MM.1S (cell line): Measurements from ENCODE around the gene OTUD4.

Experiments used
- DNase-seq: peaks from one replicate; pipeline ENCODE4 v3.0.0-alpha.2; 2015
- H2AFZ ChIP-seq: fragments of 300-600 bp; sonication (generic); 2 replicates; pipeline ENCODE4 v1.6.0; 2016; ENCODE audit warnings: antibody characterized with exemption, low read length
- H3F3A ChIP-seq: fragments of 300-600 bp; sonication (generic); 2 replicates; pipeline ENCODE4 v1.6.1; 2016; ENCODE audit warnings: mild to moderate bottlenecking, antibody characterized with exemption, low read length, moderate library complexity, mixed read lengths; ENCODE audit not compliant: insufficient read depth
- H3K27ac ChIP-seq: fragments of 300-600 bp; sonication (generic); 2 replicates; pipeline ENCODE4 v1.5.1; 2016; ENCODE audit warnings: mild to moderate bottlenecking, low read length
- H3K27me3 ChIP-seq: fragments of 300-600 bp; sonication (generic); replicated peaks from 2 replicates; pipeline ENCODE4 v1.6.0; 2016; ENCODE audit warnings: low read length; ENCODE audit not compliant: insufficient read depth
- H3K36me3 ChIP-seq: fragments of 300-600 bp; sonication (generic); replicated peaks from 2 replicates; pipeline ENCODE4 v1.6.1; 2016; ENCODE audit warnings: mild to moderate bottlenecking, low read length, mixed read lengths; ENCODE audit not compliant: insufficient read depth
- H3K4me1 ChIP-seq: fragments of 300-600 bp; sonication (generic); 2 replicates; pipeline ENCODE4 v1.6.1; 2016; ENCODE audit warnings: low read length, mixed read lengths
- H3K4me2 ChIP-seq: fragments of 300-600 bp; sonication (generic); 2 replicates; pipeline ENCODE4 v1.6.0; 2016; ENCODE audit warnings: low read depth, low read length
- H3K4me3 ChIP-seq: fragments of 300-600 bp; sonication (generic); 2 replicates; pipeline ENCODE4 v1.5.1; 2016; ENCODE audit warnings: low read length, mixed read lengths
- H3K79me2 ChIP-seq: fragments of 300-600 bp; sonication (generic); 2 replicates; pipeline ENCODE4 v1.6.1; 2016; ENCODE audit warnings: mixed run types, low read length, mixed read lengths
- H3K9ac ChIP-seq: fragments of 300-600 bp; sonication (generic); 2 replicates; pipeline ENCODE4 v1.6.1; 2016; ENCODE audit warnings: low read length, mixed read lengths
- H3K9me2 ChIP-seq: fragments of 300-600 bp; sonication (generic); replicated peaks from 2 replicates; pipeline ENCODE4 v1.6.1; 2016; ENCODE audit warnings: mild to moderate bottlenecking, low read length, mixed read lengths; ENCODE audit not compliant: insufficient read depth
- H3K9me3 ChIP-seq: fragments of 300-600 bp; sonication (generic); replicated peaks from 2 replicates; pipeline ENCODE4 v1.6.1; 2016; ENCODE audit warnings: mild to moderate bottlenecking, low read length, mixed read lengths; ENCODE audit not compliant: insufficient read depth
- H4K20me1 ChIP-seq: fragments of 300-600 bp; sonication (generic); 2 replicates; pipeline ENCODE4 v1.6.1; 2016; ENCODE audit warnings: mild to moderate bottlenecking, low read length, moderate library complexity, mixed read lengths; ENCODE audit not compliant: insufficient read depth
- EZH2 ChIP-seq: fragments of 300-600 bp; sonication (generic); optimal IDR thresholded peaks from 2 replicates; pipeline ENCODE3; 2017; ENCODE audit warnings: low read depth, mild to moderate bottlenecking, antibody characterized with exemption, low read length, mixed read lengths
- EZH2phosphoT487 ChIP-seq: fragments of 300-600 bp; sonication (generic); IDR thresholded peaks from 2 replicates; pipeline ENCODE4 v1.6.1; 2018; ENCODE audit warnings: antibody characterized with exemption, low read length
- TF ChIP-seq, protein P1 (sequence below): fragments of 300-600 bp; sonication (generic); IDR thresholded peaks from 2 replicates; pipeline ENCODE4 v1.5.1; 2016; ENCODE audit warnings: antibody characterized with exemption, low read length, mixed read lengths

The OTUD4 gene

DNA sequence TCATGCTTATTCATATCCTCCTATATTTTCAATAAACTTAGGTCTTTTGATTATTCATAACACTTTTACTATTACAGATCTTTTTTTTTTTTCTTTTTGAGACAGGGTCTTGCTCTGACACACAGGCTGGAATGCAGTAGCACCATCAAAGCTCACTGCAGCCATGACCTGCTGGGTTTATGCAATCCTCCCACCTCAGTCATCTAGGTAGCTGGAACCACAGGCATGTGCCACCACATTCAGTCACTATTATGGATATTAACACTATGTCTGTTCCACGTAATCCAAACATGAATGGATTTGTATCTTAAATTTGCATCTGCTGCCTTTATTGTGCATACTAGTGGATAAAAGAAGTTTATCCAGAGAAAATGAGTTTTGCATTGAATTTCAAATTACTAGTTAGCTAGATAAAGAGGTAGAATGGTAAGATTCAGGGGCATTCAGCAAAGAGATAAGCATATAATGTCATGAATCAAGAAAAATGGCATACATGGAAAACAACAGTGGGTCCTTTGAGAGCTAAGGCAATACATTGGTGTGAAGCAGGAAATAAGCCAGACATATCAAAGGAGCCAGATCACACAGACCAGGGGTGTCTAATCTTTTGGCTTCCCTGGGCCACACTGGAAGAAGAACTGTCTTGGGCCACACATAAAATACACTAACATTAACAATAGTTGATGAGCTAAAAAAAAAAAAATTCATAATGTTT, 96.3 kb downstream of the OTUD4 start:
- Histone ChIP-seq H3K9ac (no peak overlapping the region), H4K20me1 (no peaks in the 10 kb centered on the region), H3K9me3 (no peaks in the 10 kb centered on the region), H3K27me3 (no peaks in the 10 kb centered on the region), H3F3A (no peaks in the 10 kb centered on the region), H3K27ac (no peak overlapping the region), H3K4me2 (no peak overlapping the region), H2AFZ (no peak overlapping the region), H3K36me3 (peaks cover 6% of the 10 kb centered on the region; the same call in 1 of the 2 replicates), H3K9me2 (no peaks in the 10 kb centered on the region), H3K4me3 (no peak overlapping the region), H3K4me1 (no peaks in the 10 kb centered on the region), H3K79me2 (peaks cover 38% of the 10 kb centered on the region)
- TF ChIP-seq, protein P1, sequence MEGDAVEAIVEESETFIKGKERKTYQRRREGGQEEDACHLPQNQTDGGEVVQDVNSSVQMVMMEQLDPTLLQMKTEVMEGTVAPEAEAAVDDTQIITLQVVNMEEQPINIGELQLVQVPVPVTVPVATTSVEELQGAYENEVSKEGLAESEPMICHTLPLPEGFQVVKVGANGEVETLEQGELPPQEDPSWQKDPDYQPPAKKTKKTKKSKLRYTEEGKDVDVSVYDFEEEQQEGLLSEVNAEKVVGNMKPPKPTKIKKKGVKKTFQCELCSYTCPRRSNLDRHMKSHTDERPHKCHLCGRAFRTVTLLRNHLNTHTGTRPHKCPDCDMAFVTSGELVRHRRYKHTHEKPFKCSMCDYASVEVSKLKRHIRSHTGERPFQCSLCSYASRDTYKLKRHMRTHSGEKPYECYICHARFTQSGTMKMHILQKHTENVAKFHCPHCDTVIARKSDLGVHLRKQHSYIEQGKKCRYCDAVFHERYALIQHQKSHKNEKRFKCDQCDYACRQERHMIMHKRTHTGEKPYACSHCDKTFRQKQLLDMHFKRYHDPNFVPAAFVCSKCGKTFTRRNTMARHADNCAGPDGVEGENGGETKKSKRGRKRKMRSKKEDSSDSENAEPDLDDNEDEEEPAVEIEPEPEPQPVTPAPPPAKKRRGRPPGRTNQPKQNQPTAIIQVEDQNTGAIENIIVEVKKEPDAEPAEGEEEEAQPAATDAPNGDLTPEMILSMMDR: no peak
- TF ChIP-seq EZH2 (no peak), EZH2phosphoT487 (no peak)
- no peak for DNase-seq
